ENCODE results near the gene PRKCG.

Gene PRKCG

GRCh38 chr19:53900191-53900860, 18.3 kb downstream of the PRKCG start:
- FAIRE-seq, result no peak

GRCh38 chr19:53903055-53903680, 21.2 kb downstream of the PRKCG start:
- peak; percentile 73 for FAIRE-seq

- no peak for FAIRE-seq
Observed at GRCh38 chr19:53904909-53905308, 22.9 kb downstream of the PRKCG start.

- FAIRE-seq, result no peak
Observed at GRCh38 chr19:53905787-53906186, 23.8 kb downstream of the PRKCG start.

GRCh38 chr19:53906211-53907192, 24.5 kb downstream of the PRKCG start:
- no peak for FAIRE-seq

- no peak for FAIRE-seq
Observed at GRCh38 chr19:53907193-53907581, 25.2 kb downstream of the PRKCG start.

- no peak for FAIRE-seq
Observed at GRCh38 chr19:53907690-53908089, 25.7 kb downstream of the PRKCG start.

- no peak for FAIRE-seq
Observed at GRCh38 chr19:53908106-53908934, 26.3 kb downstream of the PRKCG start.

- FAIRE-seq, result no peak
Observed at GRCh38 chr19:53908935-53909415, 27.0 kb downstream of the PRKCG start, which contains the start of gene CACNG7. Gene CACNG7 (plus strand): TSS chr19:53909278. CDS start chr19:53912832, 3,554 bp downstream.

- no peak for FAIRE-seq
Observed at GRCh38 chr19:53909471-53910169, 27.6 kb downstream of the PRKCG start.

GRCh38 chr19:53910170-53910518, 28.1 kb downstream of the PRKCG start:
- FAIRE-seq, result no peak

GRCh38 chr19:53912653-53913052, 30.7 kb downstream of the PRKCG start:
- FAIRE-seq, result no peak

- FAIRE-seq, result no peak
Observed at GRCh38 chr19:53915000-53915399, 33.0 kb downstream of the PRKCG start.

- FAIRE-seq, result no peak
Observed at GRCh38 chr19:53916004-53916403, 34.0 kb downstream of the PRKCG start.

GRCh38 chr19:53917356-53917755, 35.4 kb downstream of the PRKCG start:
- no peak for FAIRE-seq

GRCh38 chr19:53927739-53928138, 45.7 kb downstream of the PRKCG start:
- no peak for FAIRE-seq

- no peak for FAIRE-seq
Observed at GRCh38 chr19:53936029-53936428, 54.0 kb downstream of the PRKCG start.

GRCh38 chr19:53942001-53942786, 60.2 kb downstream of the PRKCG start:
- no peak for FAIRE-seq

- FAIRE-seq, result no peak
Observed at GRCh38 chr19:53944416-53944815, 62.4 kb downstream of the PRKCG start.

- no peak for FAIRE-seq
Observed at GRCh38 chr19:53944933-53945332, 62.9 kb downstream of the PRKCG start.

- FAIRE-seq, result peak; percentile 71
Observed at GRCh38 chr19:53945441-53945840, 63.4 kb downstream of the PRKCG start.
